Measurements from ENCODE around the gene SIRPA. TPM values are rescaled to one million over a fixed set of nuclear protein-coding genes. Genes with fewer than 3 reads are reported as not detected.

SIRPA gene
- total RNA-seq, 1 experiment from 2014 or later: 8.9 TPM

DNA sequence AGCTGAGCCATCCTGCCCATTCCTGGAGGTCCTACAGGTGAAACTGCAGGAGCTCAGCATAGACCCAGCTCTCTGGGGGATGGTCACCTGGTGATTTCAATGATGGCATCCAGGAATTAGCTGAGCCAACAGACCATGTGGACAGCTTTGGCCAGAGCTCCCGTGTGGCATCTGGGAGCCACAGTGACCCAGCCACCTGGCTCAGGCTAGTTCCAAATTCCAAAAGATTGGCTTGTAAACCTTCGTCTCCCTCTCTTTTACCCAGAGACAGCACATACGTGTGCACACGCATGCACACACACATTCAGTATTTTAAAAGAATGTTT lies 44.0 kb downstream of the SIRPA start:
- TF ChIP-seq, protein P1, sequence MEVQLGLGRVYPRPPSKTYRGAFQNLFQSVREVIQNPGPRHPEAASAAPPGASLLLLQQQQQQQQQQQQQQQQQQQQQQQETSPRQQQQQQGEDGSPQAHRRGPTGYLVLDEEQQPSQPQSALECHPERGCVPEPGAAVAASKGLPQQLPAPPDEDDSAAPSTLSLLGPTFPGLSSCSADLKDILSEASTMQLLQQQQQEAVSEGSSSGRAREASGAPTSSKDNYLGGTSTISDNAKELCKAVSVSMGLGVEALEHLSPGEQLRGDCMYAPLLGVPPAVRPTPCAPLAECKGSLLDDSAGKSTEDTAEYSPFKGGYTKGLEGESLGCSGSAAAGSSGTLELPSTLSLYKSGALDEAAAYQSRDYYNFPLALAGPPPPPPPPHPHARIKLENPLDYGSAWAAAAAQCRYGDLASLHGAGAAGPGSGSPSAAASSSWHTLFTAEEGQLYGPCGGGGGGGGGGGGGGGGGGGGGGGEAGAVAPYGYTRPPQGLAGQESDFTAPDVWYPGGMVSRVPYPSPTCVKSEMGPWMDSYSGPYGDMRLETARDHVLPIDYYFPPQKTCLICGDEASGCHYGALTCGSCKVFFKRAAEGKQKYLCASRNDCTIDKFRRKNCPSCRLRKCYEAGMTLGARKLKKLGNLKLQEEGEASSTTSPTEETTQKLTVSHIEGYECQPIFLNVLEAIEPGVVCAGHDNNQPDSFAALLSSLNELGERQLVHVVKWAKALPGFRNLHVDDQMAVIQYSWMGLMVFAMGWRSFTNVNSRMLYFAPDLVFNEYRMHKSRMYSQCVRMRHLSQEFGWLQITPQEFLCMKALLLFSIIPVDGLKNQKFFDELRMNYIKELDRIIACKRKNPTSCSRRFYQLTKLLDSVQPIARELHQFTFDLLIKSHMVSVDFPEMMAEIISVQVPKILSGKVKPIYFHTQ (CRISPR knock-in tag; IDR thresholded peaks at IDR 0.05): no peak
- TF ChIP-seq, protein P2, sequence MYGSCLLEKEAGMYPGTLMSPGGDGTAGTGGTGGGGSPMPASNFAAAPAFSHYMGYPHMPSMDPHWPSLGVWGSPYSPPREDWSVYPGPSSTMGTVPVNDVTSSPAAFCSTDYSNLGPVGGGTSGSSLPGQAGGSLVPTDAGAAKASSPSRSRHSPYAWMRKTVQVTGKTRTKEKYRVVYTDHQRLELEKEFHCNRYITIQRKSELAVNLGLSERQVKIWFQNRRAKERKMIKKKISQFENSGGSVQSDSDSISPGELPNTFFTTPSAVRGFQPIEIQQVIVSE (CRISPR knock-in tag; IDR thresholded peaks at IDR 0.05; ENCODE audit: borderline replicate concordance): no peak
- TF ChIP-seq ZNF232 (CRISPR knock-in tag; IDR thresholded peaks at IDR 0.05) (no peak), NR2C2 (CRISPR knock-in tag; IDR thresholded peaks at IDR 0.05) (no peak)
- POLR2A ChIA-PET: interaction anchor here (0.6 kb wide), 1 partner anchor 1829 kb away, joined by 3 read pairs; no protein-coding TSS in a partner anchor
- Mint-ChIP-seq H3K27me3 (ENCODE audit: low read depth) (peaks cover 6% of the 10 kb centered on the region; the same call in 1 of the 2 replicates), H3K9me3 (no peaks in the 10 kb centered on the region), H3K36me3 (peaks cover 4% of the 10 kb centered on the region), H3K27ac (no peak overlapping the region), H3K4me3 (no peak overlapping the region), H3K4me1 (peaks cover 8% of the 10 kb centered on the region; the same call in 1 of the 2 replicates)
- CTCF ChIA-PET: interaction anchor here (1.4 kb wide), 1 partner anchor 54 kb away, joined by 3 read pairs; no protein-coding TSS in a partner anchor
- ATAC-seq (no peak), DNase-seq (ENCODE audit: low spot score) (no peak)

DNA sequence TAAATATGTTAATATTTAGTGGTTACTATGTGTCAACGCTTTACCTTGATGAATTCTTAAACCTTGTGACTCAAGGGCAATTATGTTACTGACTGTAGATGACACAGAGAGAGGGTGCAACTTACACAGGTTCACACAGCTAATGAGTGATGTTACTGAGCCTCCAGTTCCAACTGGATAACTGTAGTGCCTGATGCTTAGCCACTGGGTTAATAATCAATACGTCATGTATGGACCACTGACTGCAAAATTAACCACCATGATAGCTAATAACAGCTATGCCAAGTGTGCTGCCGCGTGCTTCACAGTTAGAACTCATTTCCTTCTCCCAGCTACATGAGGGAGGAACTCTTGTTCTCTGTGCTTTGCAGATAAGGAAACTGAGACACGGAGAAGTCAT lies 45.4 kb downstream of the SIRPA start:
- POLR2A ChIA-PET: interaction anchor here (0.6 kb wide), 1 partner anchor 1085 kb away, joined by 3 read pairs; no protein-coding TSS in a partner anchor
- Mint-ChIP-seq H3K36me3 (peaks cover 4% of the 10 kb centered on the region), H3K27me3 (ENCODE audit: low read depth) (peaks cover 18% of the 10 kb centered on the region), H3K9me3 (no peaks in the 10 kb centered on the region), H3K4me1 (peaks cover 16% of the 10 kb centered on the region), H3K4me3 (no peak overlapping the region), H3K27ac (no peak overlapping the region)
- ATAC-seq (no peak), DNase-seq (ENCODE audit: low spot score) (no peak)
- CTCF ChIA-PET: no interaction called here
- TF ChIP-seq, protein P3, sequence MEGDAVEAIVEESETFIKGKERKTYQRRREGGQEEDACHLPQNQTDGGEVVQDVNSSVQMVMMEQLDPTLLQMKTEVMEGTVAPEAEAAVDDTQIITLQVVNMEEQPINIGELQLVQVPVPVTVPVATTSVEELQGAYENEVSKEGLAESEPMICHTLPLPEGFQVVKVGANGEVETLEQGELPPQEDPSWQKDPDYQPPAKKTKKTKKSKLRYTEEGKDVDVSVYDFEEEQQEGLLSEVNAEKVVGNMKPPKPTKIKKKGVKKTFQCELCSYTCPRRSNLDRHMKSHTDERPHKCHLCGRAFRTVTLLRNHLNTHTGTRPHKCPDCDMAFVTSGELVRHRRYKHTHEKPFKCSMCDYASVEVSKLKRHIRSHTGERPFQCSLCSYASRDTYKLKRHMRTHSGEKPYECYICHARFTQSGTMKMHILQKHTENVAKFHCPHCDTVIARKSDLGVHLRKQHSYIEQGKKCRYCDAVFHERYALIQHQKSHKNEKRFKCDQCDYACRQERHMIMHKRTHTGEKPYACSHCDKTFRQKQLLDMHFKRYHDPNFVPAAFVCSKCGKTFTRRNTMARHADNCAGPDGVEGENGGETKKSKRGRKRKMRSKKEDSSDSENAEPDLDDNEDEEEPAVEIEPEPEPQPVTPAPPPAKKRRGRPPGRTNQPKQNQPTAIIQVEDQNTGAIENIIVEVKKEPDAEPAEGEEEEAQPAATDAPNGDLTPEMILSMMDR (IDR thresholded peaks at IDR 0.05): no peak
- TF ChIP-seq HMGA2 (CRISPR knock-in tag; IDR thresholded peaks at IDR 0.05) (no peak), MYBL2 (CRISPR knock-in tag; IDR thresholded peaks at IDR 0.05) (no peak), ETV6 (CRISPR knock-in tag; IDR thresholded peaks at IDR 0.05) (no peak), SMAD4 (CRISPR knock-in tag; IDR thresholded peaks at IDR 0.05) (no peak), CBFB (CRISPR knock-in tag; IDR thresholded peaks at IDR 0.05; ENCODE audit: low read depth) (no peak), PRRX2 (CRISPR knock-in tag; IDR thresholded peaks at IDR 0.05) (no peak), ZNF317 (CRISPR knock-in tag; IDR thresholded peaks at IDR 0.05; ENCODE audit: borderline replicate concordance, low read depth) (no peak)
- TF ChIP-seq, protein P4, sequence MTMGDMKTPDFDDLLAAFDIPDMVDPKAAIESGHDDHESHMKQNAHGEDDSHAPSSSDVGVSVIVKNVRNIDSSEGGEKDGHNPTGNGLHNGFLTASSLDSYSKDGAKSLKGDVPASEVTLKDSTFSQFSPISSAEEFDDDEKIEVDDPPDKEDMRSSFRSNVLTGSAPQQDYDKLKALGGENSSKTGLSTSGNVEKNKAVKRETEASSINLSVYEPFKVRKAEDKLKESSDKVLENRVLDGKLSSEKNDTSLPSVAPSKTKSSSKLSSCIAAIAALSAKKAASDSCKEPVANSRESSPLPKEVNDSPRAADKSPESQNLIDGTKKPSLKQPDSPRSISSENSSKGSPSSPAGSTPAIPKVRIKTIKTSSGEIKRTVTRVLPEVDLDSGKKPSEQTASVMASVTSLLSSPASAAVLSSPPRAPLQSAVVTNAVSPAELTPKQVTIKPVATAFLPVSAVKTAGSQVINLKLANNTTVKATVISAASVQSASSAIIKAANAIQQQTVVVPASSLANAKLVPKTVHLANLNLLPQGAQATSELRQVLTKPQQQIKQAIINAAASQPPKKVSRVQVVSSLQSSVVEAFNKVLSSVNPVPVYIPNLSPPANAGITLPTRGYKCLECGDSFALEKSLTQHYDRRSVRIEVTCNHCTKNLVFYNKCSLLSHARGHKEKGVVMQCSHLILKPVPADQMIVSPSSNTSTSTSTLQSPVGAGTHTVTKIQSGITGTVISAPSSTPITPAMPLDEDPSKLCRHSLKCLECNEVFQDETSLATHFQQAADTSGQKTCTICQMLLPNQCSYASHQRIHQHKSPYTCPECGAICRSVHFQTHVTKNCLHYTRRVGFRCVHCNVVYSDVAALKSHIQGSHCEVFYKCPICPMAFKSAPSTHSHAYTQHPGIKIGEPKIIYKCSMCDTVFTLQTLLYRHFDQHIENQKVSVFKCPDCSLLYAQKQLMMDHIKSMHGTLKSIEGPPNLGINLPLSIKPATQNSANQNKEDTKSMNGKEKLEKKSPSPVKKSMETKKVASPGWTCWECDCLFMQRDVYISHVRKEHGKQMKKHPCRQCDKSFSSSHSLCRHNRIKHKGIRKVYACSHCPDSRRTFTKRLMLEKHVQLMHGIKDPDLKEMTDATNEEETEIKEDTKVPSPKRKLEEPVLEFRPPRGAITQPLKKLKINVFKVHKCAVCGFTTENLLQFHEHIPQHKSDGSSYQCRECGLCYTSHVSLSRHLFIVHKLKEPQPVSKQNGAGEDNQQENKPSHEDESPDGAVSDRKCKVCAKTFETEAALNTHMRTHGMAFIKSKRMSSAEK (CRISPR knock-in tag; IDR thresholded peaks at IDR 0.05; ENCODE audit: borderline replicate concordance): no peak
- TF ChIP-seq, protein P5, sequence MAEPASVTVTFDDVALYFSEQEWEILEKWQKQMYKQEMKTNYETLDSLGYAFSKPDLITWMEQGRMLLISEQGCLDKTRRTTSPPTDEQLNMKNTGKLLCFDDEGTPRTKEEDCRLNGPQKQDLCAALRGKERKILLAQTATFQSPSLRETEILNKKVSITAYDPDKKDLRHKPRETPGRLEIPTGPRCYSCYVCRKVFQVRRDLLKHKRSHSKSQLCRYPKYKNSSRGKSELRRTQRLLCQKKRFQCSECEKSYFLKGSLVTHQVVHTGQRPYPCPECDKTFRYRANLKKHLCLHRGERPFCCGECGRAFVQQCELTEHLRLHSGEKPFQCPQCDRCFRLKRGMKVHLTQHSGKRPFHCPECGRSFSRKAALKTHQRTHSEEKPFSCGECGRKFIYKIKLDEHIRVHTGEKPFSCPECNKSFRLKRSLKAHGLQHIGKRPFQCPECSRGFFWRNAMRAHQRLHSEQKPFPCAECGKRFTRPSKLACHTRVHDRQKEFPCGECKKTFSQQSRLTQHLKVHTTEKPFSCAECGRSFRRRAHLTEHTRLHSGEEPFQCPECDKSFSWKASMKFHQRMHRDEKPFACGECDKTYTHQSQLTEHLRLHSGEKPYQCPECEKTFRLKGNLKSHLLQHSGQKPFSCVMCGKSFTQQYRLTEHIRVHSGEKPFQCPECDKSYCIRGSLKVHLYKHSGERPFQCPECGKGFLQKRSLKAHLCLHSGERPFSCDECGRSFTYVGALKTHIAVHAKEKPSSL (CRISPR knock-in tag; conservative IDR thresholded peaks at IDR 0.05): no peak
